ENCODE measurements around the gene ONECUT2.

GRCh38 chr18:57519668-57520424, 84.7 kb downstream of the ONECUT2 start:
- TF ChIP-seq CTCF (IDR thresholded peaks at IDR 0.05; ENCODE audit: low read depth, low read length), result no peak
- TF ChIP-seq EZH2phosphoT487 (IDR thresholded peaks at IDR 0.05; ENCODE audit: low read depth), result no peak
